H1 (cell line): ENCODE results near the gene TMPRSS15. TPM values are rescaled to one million over a fixed set of nuclear protein-coding genes. Genes with fewer than 3 reads are reported as not detected.

Experiments used
- CTCF ChIA-PET: fragments of 300-600 bp; sonication (Branson Sonifier 250); formaldehyde crosslinking; loops from one replicate; lab custom pipeline; 2021; ENCODE audit not compliant: partially characterized antibody; lab: Charles Lee
- POLR2A ChIA-PET: fragments of 300-600 bp; sonication (Branson Sonifier 250); formaldehyde crosslinking; loops from one replicate; lab custom pipeline; 2021; ENCODE audit warnings: inconsistent platforms; ENCODE audit not compliant: partially characterized antibody; lab: Charles Lee
- DNase-seq, 2 experiments: peaks; one replicate each; pipeline versions ENCODE4 v3.0.0 to v3.0.0-alpha.2; 2010 to 2022; ENCODE audit warnings: low spot score in 2 of 2, low read depth in 1 of 2, mixed read lengths in 1 of 2
- FAIRE-seq: peaks from 2 replicates; lab custom pipeline; 2011; peaks lifted over from hg19 to GRCh38; lab: Jason Lieb, UNC
- H2AFZ ChIP-seq: 2 replicates; pipeline ENCODE4 v1.8.1; 2012; ENCODE audit warnings: low read length, inconsistent platforms
- H2AK5ac ChIP-seq: 2 replicates; pipeline ENCODE4 v1.6.1; 2013; ENCODE audit warnings: low read depth, low read length
- H2BK120ac ChIP-seq: replicated peaks from 2 replicates; pipeline ENCODE3; 2013; ENCODE audit warnings: low read depth, low read length, inconsistent platforms
- H2BK12ac ChIP-seq: 2 replicates; pipeline ENCODE4 v1.6.1; 2013; ENCODE audit warnings: low read depth, low read length
- H2BK15ac ChIP-seq: 2 replicates; pipeline ENCODE4 v1.6.1; 2013; ENCODE audit warnings: low read length
- H2BK20ac ChIP-seq: 2 replicates; pipeline ENCODE4 v1.6.1; 2013; ENCODE audit warnings: low read length
- H2BK5ac ChIP-seq: 2 replicates; pipeline ENCODE4 v1.6.1; 2013; ENCODE audit warnings: low read depth, low read length
- H3K14ac ChIP-seq: 2 replicates; pipeline ENCODE4 v1.6.1; 2013; ENCODE audit warnings: inconsistent platforms; ENCODE audit not compliant: insufficient read length
- H3K18ac ChIP-seq: 2 replicates; pipeline ENCODE4 v1.6.1; 2013; ENCODE audit warnings: low read length; ENCODE audit errors: extremely low read depth
- H3K23ac ChIP-seq: 2 replicates; pipeline ENCODE4 v1.6.1; 2013; ENCODE audit warnings: inconsistent platforms; ENCODE audit not compliant: insufficient read length
- H3K23me2 ChIP-seq: 2 replicates; pipeline ENCODE4 v1.6.1; 2013; ENCODE audit warnings: low read depth, low read length
- H3K27ac ChIP-seq: 2 replicates; pipeline ENCODE4 v1.6.1; 2011; ENCODE audit warnings: low read depth, low read length, inconsistent platforms
- H3K27me3 ChIP-seq, 4 experiments: replicated peaks in 1 of 4; 1 replicate in 1 of 4; 2 replicates in 3 of 4; pipeline versions ENCODE4 v1.6.1 to v1.8.1; 2011 to 2013; ENCODE audit warnings: low read length in 3 of 4, mild to moderate bottlenecking in 3 of 4, inconsistent platforms in 2 of 4, mixed read lengths in 2 of 4, moderate library complexity in 1 of 4; ENCODE audit not compliant: control insufficient read depth in 3 of 4, insufficient read depth in 3 of 4; ENCODE audit errors: extremely low read depth in 1 of 4
- H3K36me3 ChIP-seq, 4 experiments: 2 replicates each; pipeline versions ENCODE4 v1.6.1 to v1.8.1; 2011 to 2013; ENCODE audit warnings: mild to moderate bottlenecking in 4 of 4, low read length in 3 of 4, moderate library complexity in 2 of 4, control low read depth in 1 of 4, inconsistent platforms in 1 of 4; ENCODE audit not compliant: insufficient read depth in 4 of 4, control insufficient read depth in 2 of 4
- H3K4ac ChIP-seq: replicated peaks from 2 replicates; pipeline ENCODE3; 2013; ENCODE audit warnings: low read length, low read depth, mixed read lengths, inconsistent platforms; ENCODE audit not compliant: insufficient read length
- H3K4me1 ChIP-seq, 4 experiments: replicated peaks in 1 of 4; 1 replicate in 1 of 4; 2 replicates in 3 of 4; pipeline versions ENCODE4 v1.6.1 to v1.8.1; 2011 to 2013; ENCODE audit warnings: low read length in 3 of 4, inconsistent platforms in 2 of 4, mixed read lengths in 1 of 4; ENCODE audit not compliant: insufficient read depth in 4 of 4, control insufficient read depth in 3 of 4
- H3K4me2 ChIP-seq, 2 experiments: 2 replicates each; pipeline versions ENCODE4 v1.6.1 to v1.8.1; 2011 to 2013; ENCODE audit warnings: low read depth in 2 of 2, low read length in 2 of 2, control low read depth in 1 of 2, inconsistent platforms in 1 of 2, mild to moderate bottlenecking in 1 of 2; ENCODE audit not compliant: insufficient read depth in 1 of 2
- H3K4me3 ChIP-seq, 4 experiments: fragments of 200-600, 300-600 bp in 1 of 4; sonication (generic), shearing (Covaris generic), sonication (Bioruptor Twin) in 1 of 4; 2 replicates each; pipeline versions ENCODE4 v1.5.1 to v1.8.1; 2011 to 2016; ENCODE audit warnings: low read length in 4 of 4, low read depth in 3 of 4, control low read depth in 2 of 4, inconsistent platforms in 2 of 4, mild to moderate bottlenecking in 2 of 4, mixed read lengths in 1 of 4, moderate library complexity in 1 of 4; ENCODE audit not compliant: insufficient read depth in 2 of 4; ENCODE audit errors: extremely low read depth in 1 of 4
- H3K56ac ChIP-seq: replicated peaks from 2 replicates; pipeline ENCODE3; 2013; ENCODE audit warnings: low read depth, mild to moderate bottlenecking, mixed read lengths, low read length, inconsistent platforms; ENCODE audit not compliant: insufficient read length
- H3K79me1 ChIP-seq: 2 replicates; pipeline ENCODE4 v1.6.1; 2013; ENCODE audit warnings: low read depth, low read length, control low read depth
- H3K79me2 ChIP-seq, 2 experiments: 2 replicates each; pipeline versions ENCODE4 v1.6.1 to v1.8.1; 2012 to 2013; ENCODE audit warnings: low read length in 2 of 2, mild to moderate bottlenecking in 2 of 2, inconsistent platforms in 1 of 2; ENCODE audit not compliant: insufficient read depth in 2 of 2, control insufficient read depth in 1 of 2
- H3K9ac ChIP-seq, 4 experiments: replicated peaks in 1 of 4; 1 replicate in 1 of 4; 2 replicates in 3 of 4; pipeline versions ENCODE4 v1.6.1 to v1.8.1; 2011 to 2013; ENCODE audit warnings: low read depth in 3 of 4, low read length in 3 of 4, control low read depth in 2 of 4, mild to moderate bottlenecking in 2 of 4, moderate library complexity in 2 of 4, inconsistent platforms in 1 of 4; ENCODE audit errors: extremely low read depth in 1 of 4
- H3K9me3 ChIP-seq, 2 experiments: 2 replicates each; pipeline versions ENCODE4 v1.6.1 to v1.8.1; 2012 to 2013; ENCODE audit warnings: mild to moderate bottlenecking in 2 of 2, moderate library complexity in 2 of 2, control low read depth in 1 of 2, inconsistent platforms in 1 of 2, low read depth in 1 of 2, low read length in 1 of 2, mixed read lengths in 1 of 2; ENCODE audit not compliant: insufficient read depth in 2 of 2
- H4K20me1 ChIP-seq, 2 experiments: replicated peaks in 1 of 2; 2 replicates each; pipeline versions ENCODE3 to v1.8.1; 2011 to 2013; ENCODE audit warnings: inconsistent platforms in 2 of 2, low read length in 2 of 2, mild to moderate bottlenecking in 1 of 2; ENCODE audit not compliant: insufficient read depth in 2 of 2, control insufficient read depth in 1 of 2
- H4K5ac ChIP-seq: 2 replicates; pipeline ENCODE4 v1.6.1; 2013; ENCODE audit warnings: low read length, low read depth, mixed read lengths, inconsistent platforms; ENCODE audit not compliant: insufficient read length
- H4K8ac ChIP-seq: 2 replicates; pipeline ENCODE4 v1.8.0; 2013; ENCODE audit warnings: mild to moderate bottlenecking, moderate library complexity, low read length, inconsistent platforms; ENCODE audit not compliant: insufficient read depth; ENCODE audit errors: extremely low read depth
- H4K91ac ChIP-seq: replicated peaks from 2 replicates; pipeline ENCODE3; 2013; ENCODE audit warnings: low read length, mixed read lengths, inconsistent platforms; ENCODE audit not compliant: insufficient read length
- EP300 ChIP-seq, 2 experiments: IDR thresholded peaks; 1 replicate in 1 of 2; 2 replicates in 1 of 2; pipeline ENCODE4 v1.6.1; 2011 to 2012; ENCODE audit warnings: low read depth in 2 of 2, low read length in 2 of 2, mild to moderate bottlenecking in 2 of 2, borderline replicate concordance in 1 of 2, inconsistent platforms in 1 of 2, moderate library complexity in 1 of 2
- GABPA ChIP-seq: IDR thresholded peaks from 2 replicates; pipeline ENCODE4 v1.6.1; 2011; ENCODE audit warnings: mild to moderate bottlenecking, low read length, moderate library complexity, borderline replicate concordance; ENCODE audit not compliant: insufficient read depth
- SP2 ChIP-seq: IDR thresholded peaks from 2 replicates; pipeline ENCODE4 v1.6.1; 2012; ENCODE audit warnings: mild to moderate bottlenecking, low read length, inconsistent platforms
- WGBS, 2 experiments: shearing (Covaris generic) in 1 of 2; methylation state at CpG; one replicate each; pipeline versions ENCODE4 v1.1.6 to v1.1.7; 2013 to 2015; ENCODE audit warnings: low lambda C conversion rate in 2 of 2, mixed read lengths in 2 of 2, inconsistent platforms in 1 of 2, low coverage in 1 of 2, missing lambda C conversion rate in 1 of 2; ENCODE audit not compliant: insufficient replicate concordance in 2 of 2, insufficient coverage in 1 of 2, insufficient read length in 1 of 2; ENCODE audit errors: extremely low coverage in 1 of 2, missing lambda C conversion rate in 1 of 2; 5-methylcytosine and 5-hydroxymethylcytosine counted together
- polyA plus RNA-seq, 7 experiments: library from polyadenylated mRNA; depleted of rRNA in 3 of 7; stranded (reverse) in 5 of 7; unstranded in 2 of 7; fragments of >200 nt in 5 of 7; fragments of 200-250 nt in 2 of 7; gene quantifications; 1 replicate in 5 of 7; 2 replicates in 1 of 7; 4 replicates in 1 of 7; pipeline versions ENCODE4 v1.2.1 to v1.2.3, GENCODE V29; 2011 to 2013; ENCODE audit warnings: missing spikeins in 2 of 7, mixed read lengths in 2 of 7
- total RNA-seq: library from RNA; stranded (reverse); fragmentation: NEBNext Ultra II Directional; extraction: Animal tissue kit (Norgen Biotek cat#: 25700); gene quantifications from 2 replicates; pipeline ENCODE4 v1.2.1, GENCODE V29; 2021

Gene TMPRSS15
- total and polyA plus RNA-seq, 2 of the 8 experiments (the other 6 are each of a cell fraction or from before 2014, with no cell fraction given) = not detected

GRCh38 chr21:18273400-18273799, 130.2 kb downstream of the TMPRSS15 start:
- H3K27me3 ChIP-seq = no peaks in the 10 kb centered on the region
- no peak overlapping the region for H4K5ac ChIP-seq
- no peaks in the 10 kb centered on the region for H4K20me1 ChIP-seq
- DNase-seq = no peak
- H3K9ac ChIP-seq = no peak overlapping the region
- no peak overlapping the region for H2AK5ac ChIP-seq
- H3K79me1 ChIP-seq = no peaks in the 10 kb centered on the region
- no peak overlapping the region for H2BK120ac ChIP-seq
- WGBS, 2 experiments = 86% methylated on average over 4 of the region's 4 CpGs; no CpG with 5 or more reads in 1 of the 2 experiments
- TF ChIP-seq EP300 (IDR thresholded peaks at IDR 0.05; ENCODE audit: borderline replicate concordance in 1 of 2, low read depth in 2 of 2, low read length in 2 of 2) (no peak), GABPA (no peak), SP2 (no peak)
- H3K79me2 ChIP-seq = no peaks in the 10 kb centered on the region
- ChIA-PET POLR2A (no interaction called here), CTCF (interaction anchor here (0.9 kb wide), 2 partner anchors 19 to 67 kb away, joined by 3 read pairs; no protein-coding TSS in a partner anchor)
- no peak overlapping the region for H3K4me3 ChIP-seq
- H4K91ac ChIP-seq = no peak overlapping the region
- FAIRE-seq = no peak
- no peak overlapping the region for H3K14ac ChIP-seq
- H3K23me2 ChIP-seq = no peaks in the 10 kb centered on the region
- no peak overlapping the region for H3K56ac ChIP-seq
- H2BK5ac ChIP-seq = no peak overlapping the region
- H3K18ac ChIP-seq = no peak overlapping the region
- no peak overlapping the region for H3K4me2 ChIP-seq
- no peak overlapping the region for H2BK12ac ChIP-seq
- H3K9me3 ChIP-seq = no peaks in the 10 kb centered on the region
- H3K23ac ChIP-seq = no peak overlapping the region
- H3K27ac ChIP-seq = no peak overlapping the region
- H3K4ac ChIP-seq = no peak overlapping the region
- no peak overlapping the region for H2BK15ac ChIP-seq
- H3K4me1 ChIP-seq = no peaks in the 10 kb centered on the region
- no peak overlapping the region for H2AFZ ChIP-seq
- H4K8ac ChIP-seq = no peak overlapping the region
- H3K36me3 ChIP-seq = no peaks in the 10 kb centered on the region
- no peak overlapping the region for H2BK20ac ChIP-seq
